GM19025 (cell line): ENCODE data around the gene PRPSAP2.
"Not testable (repeated sequence)": the region's sequence is repeated elsewhere in the genome, so short reads cannot be mapped to it uniquely, and the experiment has no call there.

Experiments used
- ATAC-seq: cut with Tn5 transposase; IDR thresholded peaks from one replicate; pipeline ENCODE4 v1.9.1; 2021; ENCODE audit warnings: mild to moderate bottlenecking, low read depth, moderate library complexity; ENCODE audit not compliant: unreplicated experiment

The PRPSAP2 gene, protein sequence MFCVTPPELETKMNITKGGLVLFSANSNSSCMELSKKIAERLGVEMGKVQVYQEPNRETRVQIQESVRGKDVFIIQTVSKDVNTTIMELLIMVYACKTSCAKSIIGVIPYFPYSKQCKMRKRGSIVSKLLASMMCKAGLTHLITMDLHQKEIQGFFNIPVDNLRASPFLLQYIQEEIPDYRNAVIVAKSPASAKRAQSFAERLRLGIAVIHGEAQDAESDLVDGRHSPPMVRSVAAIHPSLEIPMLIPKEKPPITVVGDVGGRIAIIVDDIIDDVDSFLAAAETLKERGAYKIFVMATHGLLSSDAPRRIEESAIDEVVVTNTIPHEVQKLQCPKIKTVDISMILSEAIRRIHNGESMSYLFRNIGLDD

DNA sequence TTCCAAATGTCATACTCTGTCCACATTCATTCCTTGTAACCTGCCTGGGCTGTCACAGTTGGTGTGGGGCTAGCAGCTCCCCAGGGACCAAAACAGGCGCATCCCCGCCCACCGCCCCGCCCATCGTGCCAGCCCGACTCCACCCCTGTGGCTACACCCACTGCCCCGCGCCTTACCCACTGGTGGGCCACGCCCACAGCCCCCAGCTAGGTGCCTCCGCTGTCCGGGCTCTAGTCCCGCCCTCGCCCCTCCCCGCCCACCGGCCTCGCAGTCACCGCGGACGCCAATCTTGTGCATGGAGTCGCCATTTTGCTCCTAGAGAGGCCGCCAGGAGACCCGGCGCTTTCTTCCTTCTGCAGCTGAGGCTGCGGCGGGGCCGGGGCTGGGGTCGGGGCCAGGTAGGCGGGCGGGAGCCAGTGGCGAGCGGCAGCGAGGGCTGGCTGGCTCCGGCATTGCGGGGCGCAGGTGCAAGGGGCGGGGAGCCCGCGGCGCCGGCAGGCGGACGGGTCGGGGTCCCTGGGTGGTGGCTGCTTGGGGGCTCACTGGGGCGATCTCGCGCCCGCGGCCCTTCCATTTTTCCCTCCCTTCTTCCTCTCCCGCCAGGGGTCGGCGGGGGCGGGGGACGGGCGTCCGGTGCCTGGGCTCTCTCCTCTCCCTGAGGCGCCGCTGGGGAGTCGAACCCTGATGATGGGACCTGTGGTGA is at the start of gene PRPSAP2:
Gene PRPSAP2, plus strand, starts transcription at position 268 of the 703 bp plus-strand sequence. CDS start 7,703 bp downstream, outside the sequence.
- peak; percentile 51 for ATAC-seq

DNA sequence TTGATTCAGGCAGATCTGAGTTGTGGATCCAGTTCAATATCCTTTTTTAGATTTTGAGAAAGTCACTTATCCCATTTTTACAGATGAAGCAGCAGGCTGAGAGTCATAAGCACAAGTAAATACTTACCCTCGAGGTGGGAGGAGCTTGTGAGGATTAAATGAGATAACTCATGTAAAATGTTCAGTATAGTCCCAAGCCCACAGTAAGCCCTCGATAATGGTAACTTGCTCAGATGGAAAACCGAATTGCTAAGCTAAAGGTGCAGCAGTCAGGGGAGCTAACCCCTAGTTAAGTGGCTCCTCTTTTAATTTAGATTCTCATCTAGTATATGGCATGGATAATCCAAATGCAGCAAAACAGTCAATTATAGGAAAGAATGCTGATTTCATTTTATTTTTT is 42.0 kb upstream of the PRPSAP2 start:
- not testable (repeated sequence) for ATAC-seq

DNA sequence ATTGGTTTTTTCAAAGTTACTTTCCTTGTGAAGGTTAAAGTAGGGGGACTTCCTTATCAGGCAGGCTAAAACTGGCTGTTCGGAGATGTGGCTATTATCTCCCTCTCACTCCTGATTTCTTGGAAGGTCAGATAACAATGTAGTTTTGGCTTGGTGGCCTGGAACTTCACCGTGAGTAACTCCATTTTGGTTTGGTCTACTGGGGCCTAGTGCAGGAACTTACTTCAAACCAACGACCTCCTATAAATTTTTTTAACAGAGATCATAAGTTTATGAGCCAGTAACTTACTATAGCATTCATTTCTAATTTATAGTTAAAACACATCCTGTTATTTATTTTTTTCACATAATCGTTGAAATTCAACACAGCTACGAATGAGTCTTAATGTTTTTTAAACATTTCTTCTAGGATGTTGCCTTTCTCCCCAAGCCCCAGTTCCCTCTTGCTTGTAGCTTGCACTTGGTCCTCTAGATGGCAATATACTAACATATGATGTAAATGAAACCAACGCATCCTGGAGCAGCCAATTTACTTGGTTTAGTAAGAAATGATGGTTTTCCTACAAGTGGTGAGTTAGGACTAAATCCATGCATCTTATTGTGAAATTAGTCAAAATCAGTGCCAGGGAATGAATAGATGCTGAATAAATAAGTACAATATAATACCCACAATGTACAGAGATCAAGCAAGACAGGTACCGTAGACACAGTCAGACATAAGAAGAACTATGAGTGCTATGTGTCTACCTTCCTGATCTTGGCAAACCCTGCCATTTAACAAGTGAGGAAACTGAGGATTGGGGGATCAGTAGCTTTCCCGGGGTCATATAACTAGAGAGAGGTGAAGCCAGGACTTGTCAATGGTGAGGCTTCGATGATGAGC is 41.2 kb upstream of the PRPSAP2 start:
- ATAC-seq, result not testable (repeated sequence)

DNA sequence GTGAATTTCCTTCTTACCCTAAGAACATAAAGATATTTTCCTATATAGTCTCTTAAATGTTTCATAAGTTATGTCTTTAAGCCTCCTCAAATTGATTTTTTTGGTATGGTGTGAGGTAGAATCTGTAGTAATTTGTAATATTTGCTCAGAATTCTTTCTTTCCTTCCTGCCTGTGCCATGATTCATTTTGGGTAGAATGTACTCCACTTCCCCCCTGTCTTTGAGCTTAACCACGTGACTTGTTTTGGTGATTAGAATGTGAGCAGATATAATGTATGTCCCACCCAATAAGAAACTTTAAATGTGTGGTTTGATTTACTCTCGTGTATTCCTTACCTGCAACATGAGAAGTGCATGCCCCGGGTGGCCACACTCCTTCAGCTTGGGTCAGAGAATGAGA is 36.5 kb upstream of the PRPSAP2 start:
- not testable (repeated sequence) for ATAC-seq

DNA sequence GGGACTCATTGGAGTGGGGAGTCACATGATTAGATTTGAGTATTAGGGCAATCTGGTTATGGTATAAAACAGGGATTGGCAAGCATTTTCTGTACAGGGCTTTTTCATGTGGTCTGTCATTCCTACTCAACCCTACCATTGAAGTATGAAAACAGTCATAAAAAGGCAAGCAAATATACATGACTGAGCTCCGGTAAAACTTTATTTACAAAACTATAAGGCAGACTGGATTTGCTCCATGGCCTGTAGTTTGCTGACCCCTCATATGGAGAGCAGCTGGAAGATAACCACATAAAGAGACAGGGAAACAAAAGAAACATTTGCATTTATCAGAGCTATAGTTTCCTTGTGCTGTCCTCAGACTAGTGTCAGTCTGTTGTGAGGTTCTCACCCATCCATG is 30.3 kb upstream of the PRPSAP2 start:
- not testable (repeated sequence) for ATAC-seq

DNA sequence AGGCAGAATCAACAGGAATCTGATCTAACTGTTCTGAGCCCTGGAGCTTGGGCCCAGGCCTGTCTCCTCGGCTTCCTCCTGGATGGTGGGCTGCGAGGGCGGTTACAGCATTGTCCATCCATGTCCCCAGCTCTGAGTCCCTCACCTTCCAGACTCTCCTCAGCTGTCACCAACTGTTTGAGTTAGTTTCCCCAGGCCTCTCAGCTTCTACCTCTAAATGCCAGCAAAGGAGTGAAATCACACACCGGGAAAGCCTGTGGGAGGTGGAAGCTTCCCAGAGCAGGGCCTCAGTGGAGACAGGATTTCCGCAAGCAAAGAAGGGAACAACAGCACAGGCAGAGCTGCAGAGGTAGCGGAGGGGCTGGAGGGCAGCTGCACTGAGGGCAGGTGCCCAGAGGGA is 9.4 kb upstream of the PRPSAP2 start:
- ATAC-seq, result no peak

DNA sequence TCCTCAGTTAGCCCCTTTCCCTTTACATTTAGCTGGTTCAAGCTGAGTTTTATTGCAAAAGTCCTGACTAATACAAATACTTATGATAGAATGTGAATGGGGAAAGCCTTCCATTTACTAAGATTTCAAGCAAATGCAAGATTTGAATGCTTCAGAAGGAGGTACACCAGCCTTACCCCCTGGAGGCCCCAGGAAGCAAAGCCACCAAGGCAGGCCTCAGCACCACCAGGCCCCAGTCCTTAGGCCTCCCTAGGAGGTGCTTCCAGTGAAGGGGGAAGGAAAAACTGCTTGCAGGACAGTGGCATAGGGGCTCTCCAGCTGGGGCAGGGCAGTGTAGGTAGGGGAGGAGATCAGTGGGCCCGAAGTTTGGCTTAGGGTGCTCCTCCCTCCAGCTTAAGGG is 7.3 kb upstream of the PRPSAP2 start:
- ATAC-seq, result no peak

DNA sequence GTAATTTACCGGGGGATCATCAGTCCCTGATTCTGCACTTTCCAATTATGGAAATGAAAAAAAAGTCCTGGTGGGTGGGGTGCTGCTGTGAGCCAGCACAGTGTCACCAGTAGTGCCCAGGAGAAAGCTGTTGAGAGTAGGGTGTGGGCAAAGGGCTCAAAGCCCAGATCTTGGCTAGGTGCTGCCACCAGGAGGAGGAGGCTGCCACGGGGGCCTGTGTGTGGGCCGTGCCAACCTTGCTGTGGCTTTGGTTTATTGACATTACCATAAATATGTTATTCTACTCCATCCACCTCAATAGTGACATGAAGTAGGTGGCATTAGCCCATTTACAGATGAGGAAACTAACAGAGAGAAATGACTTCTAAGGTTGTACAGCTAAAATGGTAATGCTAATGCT is 6.7 kb upstream of the PRPSAP2 start:
- no peak for ATAC-seq

DNA sequence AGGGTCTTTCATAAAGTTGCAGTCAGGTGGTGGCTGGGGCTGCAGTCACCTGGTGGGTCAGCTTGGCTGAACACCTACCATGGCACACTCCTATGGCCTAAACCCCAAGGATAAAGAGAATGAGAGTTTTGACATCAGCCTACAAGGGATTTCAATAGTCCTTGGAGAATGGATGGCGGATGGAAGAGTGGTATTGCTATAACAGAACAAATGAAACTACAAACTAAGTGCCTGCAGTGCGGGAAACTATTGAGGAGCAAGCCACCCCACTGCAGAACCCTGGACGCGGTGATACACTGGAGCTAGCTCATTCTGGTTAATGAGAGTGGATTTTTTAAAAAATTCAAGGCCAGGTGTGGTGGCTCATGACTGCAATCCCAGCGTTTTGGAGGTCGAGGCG is 3.0 kb upstream of the PRPSAP2 start:
- ATAC-seq, result no peak

DNA sequence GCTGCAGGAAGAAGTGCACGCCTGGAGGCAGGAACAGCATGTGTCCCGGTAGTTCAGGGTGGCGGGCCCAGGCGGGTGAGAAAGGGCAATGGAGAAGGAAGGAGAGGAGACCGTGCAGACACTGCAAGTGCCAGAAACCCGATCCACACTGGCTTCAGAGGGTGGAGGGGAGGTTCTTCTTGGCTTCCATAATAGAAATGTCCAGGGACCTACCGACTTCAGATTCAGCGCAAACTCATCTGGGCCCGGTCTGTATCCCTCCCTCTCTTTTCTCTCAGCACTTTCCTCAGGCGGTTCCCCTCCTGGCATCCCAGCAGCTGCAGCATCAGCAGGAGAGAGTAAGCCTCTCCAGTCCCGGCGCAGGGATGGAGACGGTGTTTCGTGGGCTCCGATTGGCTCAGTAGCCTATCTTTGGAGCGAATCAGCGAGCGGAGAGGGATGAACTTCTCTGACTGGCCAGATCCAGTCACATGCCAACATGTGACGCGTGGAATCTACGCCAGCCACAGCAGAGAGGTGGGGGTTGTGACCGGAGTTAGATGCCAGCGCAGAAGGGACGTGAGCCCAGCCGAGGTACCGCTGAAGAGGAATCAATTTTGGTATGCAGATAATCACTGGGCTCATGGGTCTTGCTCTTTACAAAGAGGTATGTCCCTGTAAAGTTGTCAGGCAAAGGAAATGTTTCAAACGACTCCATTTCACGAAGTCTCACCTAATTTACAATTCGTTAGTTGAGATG is 1.9 kb upstream of the PRPSAP2 start:
- ATAC-seq, result peak; percentile 64

DNA sequence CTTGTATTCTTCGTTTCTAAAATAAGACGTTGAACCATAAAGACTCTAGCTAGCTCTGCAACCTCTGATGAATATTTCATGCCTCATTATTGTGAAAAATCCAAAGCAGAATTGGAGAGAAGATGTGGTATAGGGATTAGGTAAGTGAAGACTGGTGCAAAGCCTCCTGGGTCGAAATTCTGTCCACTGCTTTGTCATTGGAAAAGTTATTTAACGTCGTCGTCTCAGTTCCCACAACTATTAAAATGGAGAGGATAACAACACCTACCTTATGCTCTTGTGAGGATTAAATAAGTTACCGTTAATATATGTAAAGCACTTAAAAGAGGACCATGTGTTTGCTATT is 1.4 kb upstream of the PRPSAP2 start:
- no peak for ATAC-seq

DNA sequence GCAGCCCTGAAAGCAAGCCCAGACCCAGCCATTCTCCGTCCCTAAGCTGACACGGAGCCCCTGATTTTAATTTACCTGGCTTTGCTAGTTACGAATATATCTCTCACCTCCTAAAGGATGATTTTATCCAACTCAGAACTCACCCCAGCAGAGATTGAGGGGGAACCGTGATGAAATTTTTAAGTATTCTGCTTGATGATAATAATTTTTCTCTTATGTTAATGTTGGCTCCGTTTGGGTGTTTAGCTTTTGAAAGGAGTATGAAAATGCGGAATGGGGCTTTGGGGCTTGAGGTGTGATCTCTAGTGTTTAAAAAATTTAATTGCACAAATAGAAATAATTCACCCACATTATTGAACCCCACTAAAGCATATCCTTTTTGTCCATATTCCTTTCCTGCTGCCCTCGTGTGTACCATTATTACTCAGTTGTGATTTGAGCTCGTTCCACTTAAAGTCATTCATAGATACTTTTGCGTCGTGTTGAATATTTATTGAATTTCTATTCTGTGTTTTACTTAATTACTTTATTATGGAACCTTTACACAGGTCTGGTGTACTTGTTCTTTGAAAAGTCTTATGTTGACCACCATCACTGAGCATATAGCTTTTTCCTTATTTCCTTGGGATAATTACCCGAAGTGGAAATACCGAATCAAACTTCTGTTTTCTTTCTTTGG is 775 bp downstream of the PRPSAP2 start:
- no peak for ATAC-seq

DNA sequence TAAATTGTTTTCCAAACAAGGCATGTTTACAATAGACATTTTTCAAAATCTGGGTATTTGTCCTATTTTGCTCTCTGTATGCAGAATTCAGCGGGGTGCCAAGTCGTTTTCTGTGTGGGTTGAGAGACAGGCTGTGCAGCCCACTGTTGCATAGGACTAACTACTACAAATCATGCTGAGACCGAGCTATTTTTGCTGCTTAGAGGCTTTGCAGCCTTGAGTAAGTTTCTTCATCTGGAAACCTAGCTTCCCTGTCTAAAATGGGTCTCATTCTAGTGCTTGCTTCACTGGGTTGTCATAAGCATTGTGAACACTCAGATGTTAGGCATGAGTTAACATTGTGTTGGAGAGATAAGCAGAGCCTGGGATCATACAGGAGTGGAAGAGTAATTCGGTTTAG is 1.3 kb downstream of the PRPSAP2 start:
- no peak for ATAC-seq

DNA sequence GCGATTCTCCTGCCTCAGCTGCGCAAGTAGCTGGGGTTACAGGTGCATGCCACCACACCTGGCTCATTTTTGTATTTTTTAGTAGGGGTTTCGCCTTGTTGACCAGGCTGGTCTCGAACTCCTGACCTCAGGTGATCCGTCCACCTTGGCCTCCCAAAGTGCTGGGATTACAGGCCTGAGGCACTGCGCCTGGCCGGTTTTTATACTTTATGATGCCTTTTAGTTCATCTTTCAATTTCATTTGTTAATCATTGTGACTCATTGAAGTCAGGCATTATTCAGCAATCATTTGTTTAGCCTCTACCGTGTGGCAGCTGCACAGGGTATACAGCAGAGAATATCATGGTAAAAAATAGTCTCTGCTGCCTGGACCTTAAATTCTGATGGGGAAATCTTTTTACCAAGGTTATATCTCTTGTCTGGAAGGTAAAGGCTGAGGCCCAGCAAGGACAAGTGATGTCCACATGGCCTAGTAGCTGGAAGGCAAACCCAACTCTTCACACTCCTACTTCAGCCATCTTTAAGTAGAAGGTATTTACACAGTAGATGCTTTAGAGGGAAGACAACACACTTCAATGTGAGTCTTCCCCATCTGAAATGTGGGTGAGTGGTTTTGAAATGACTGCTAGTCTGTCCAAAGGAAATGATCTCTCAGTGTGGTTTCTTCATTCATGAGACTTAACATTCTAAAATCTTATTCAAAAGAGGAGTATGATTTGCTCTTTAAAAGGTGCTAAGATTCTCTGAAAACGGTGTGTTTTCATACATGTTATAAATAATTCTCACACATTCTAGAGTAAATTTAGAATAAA is 2.4 kb downstream of the PRPSAP2 start:
- ATAC-seq, result peak; percentile 31

DNA sequence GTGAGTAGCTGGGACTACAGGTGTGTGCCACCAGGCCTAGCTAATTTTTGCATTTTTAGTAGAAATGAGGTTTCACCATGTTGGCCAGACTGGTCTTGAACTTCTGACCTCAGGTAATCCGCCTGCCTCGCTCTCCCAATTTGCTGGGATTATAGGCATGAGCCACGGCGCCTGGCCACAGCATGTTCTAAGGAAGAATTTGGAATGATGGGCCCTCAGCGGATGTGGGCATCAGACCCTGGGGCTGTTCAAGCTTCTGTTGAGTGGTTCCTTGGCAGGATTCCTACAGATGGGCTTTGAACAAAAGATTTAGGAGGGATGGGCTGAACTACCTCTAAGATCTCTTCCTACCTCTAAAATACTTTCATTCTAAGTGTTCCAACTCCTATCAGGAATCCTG is 4.1 kb downstream of the PRPSAP2 start:
- no peak for ATAC-seq

DNA sequence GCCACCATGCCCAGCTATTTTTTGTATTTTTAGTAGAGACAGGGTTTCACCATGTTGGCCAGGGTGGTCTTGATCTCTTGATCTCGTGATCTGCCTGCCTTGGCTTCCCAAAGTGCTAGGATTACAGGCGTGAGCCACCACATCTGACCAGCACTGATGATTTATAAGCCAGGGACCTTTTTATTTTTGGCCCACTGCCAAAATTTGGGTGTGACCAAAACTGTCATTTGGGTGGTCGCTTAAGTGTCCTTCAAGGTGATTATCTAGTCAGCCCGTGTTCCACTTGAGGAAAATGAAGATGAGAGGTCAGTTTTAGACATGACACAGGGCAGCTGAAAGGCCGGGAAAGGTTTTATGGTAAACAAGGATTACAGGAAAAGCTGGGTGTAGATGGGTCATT is 7.1 kb downstream of the PRPSAP2 start:
- ATAC-seq, result not testable (repeated sequence)

DNA sequence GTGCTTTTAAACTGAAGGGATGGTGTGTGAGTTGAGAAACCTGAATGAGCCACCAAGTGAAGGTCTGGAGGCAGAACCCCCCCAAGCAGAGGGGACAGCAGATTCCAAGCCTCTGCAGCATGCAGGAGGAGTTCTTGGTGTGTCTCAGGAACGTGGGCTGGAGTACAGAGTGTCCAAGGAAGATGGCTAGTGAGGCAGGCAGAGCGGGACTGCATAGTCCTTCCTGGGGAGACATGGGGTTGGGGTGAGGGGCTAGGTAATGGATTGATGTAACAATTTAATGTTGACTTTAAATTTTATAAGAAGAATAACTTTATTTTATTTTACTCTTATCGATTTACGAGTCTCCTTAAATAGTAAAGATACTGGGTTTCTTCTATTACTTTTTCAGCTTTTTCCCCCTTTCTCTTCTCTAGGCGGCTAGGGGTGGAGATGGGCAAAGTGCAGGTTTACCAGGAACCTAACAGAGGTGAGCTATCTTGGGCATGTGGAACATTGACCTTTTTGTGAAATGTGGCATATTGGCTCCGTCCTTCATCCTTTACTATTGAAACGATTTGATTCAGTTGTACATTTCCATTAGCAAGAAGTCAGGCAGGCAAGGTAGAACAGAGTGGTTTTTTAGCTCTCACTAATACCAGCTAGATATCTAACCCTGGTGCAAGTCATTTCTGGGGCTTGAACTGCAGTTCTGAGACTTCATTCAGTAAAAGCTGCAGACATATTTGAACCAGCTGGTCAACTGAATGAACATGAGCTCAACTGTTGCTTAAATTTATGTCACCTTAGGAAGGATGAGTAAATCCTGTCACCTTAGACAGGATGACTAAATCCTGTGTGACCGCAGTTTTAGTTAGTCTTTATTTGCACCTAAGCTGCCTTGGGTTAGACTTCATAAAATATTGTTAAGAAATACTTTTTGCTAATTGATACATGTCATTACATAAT is 9.2 kb downstream of the PRPSAP2 start:
- no peak for ATAC-seq

DNA sequence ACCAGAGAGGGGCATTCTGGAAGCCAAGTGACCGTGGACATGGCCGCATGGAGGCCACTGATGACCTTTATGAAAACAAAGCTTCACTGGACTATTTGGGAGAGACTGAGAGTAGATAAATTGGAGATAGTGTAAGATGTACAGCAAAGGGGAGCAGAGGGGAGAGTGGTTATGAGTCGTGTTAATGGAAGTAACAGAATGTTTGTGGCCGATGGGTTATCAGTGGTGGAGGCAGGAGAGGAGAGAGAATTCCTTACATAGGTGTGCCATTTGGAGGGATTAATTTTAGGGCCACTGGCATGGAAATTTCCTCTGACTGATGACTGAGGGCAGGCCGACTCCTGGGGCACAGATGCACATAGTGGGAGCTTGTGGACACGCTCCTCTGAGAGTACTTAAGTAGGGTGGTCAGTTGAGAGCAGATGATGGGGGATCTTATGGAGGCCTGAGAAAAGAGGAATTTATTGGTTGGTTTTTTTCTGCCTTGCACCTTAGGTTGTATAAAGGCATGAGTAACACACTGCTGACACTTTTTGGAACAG is 19.2 kb downstream of the PRPSAP2 start:
- ATAC-seq, result no peak
